Effector CD4-positive, alpha-beta T cell (primary cell): ENCODE results near the gene SFRP2.

Experiments used
- DNase-seq: peaks from one replicate; pipeline ENCODE4 v3.0.0-alpha.2; 2020

The SFRP2 gene

DNA sequence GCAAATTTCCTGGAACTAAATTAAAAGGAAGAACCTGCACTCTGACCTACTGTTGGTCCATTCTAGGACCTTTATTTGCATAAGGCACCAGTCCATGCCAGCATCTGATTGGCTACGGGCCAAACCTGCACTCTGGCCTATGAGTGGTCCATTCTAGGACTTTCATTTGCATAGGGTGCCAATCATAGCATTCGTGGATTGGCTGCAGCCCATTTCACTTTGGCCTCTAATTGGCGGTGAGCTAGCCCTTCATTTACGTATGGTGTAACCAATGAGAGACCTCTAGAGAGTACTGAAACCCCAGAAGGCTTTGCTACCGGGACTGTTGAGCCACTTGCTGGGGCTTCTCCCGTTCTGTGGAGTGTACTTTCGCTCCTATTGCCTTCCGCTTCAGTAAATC lies 23.0 kb downstream of the SFRP2 start:
- DNase-seq: no peak

DNA sequence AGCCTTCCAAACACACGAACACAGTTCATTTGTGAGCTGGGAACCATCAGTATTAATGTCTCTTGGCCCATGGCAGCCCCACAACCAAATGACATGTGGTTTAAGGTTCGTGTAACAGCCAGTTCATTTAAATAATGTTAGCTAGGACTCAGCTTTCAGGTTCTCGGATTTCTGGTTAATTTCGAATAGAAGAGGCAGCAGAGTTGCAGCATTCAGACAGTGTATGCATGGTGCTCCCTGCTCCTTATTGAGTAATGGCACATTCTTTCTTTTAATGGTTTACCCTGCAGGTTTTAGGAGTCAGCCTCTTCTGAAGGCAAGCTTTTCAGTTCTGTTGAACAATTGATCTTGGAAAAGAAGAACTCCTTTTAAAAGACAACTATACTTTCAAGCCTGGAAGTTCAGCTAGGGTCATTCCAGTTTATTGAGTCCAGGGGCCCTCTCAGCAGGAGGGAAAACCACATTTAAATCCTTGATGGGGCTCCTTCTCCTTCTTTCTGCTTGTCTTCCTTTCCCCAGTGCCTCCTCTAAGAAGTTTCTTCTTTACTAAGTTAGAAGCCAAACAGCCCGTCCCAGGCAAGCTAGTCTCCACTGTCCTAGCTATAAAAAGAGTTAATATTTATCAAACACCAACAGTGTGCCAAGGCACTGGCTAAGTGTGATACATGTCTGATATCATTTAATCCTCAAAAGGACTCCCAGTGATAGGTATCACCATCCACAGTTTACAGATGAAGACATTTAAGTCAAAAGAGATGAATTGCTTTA lies 24.1 kb downstream of the SFRP2 start:
- DNase-seq: no peak

DNA sequence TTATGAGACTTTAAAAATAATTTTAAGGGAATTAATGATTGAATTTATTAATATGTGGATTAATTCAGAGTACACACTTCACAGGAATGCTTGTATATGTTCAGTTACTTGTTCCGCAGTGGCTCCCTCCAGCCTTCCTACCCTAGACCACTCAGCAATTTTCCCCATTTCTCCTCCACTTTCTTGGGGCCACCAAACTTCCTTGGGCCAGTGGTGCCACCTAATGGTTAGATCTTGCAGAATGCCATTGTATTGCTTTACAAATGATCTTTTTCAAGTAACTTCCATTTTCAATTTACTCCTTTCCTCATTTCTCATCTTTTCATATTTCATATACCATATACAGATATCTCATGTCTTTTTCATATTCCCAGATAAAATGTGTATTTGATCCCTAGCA lies 25.5 kb downstream of the SFRP2 start:
- DNase-seq: no peak

DNA sequence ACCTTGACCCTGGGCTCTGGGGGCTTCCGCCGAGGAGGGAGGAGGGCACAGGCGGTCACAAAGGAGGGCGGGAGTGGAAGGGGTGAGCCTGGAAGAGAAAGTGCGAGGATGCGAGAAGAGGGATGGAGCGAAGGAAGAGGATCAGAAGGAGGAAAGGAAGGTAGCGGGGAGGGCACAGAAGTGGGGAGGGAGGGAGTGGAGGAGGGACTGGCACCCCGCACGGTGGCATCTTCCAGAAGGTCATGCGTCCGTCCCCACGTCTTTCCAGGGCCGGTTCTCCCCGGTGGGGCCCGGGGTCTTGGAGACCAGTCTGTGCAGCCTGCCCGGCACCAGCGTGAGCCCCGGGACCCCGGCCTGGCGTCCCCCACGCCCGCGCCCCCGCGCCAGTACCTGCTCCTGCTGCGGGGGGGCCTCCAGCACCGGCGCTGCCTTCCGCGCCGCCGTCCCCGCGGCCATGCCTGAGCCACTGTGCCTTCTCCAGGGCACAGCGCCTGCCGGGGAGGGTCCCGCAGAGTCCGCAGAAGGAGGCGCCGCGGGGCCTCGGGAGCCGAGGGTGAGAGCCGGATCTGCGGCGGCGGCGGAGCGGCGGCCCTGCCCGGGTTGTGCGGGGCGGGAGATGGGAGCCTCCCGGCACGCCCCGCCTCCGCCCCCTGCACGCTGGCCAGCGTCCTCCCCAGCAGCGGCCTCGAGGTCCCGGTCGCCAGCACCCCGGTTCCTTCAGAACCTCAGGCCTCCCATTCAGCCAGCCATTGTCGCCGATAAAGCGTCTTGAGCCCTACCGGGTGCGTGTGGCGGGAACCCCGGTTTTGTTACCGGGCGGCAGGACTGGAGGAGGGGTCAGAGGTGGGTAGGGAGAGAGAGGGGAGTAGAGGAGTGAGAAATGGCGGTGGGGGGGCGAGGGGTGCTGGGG lies 29.2 kb downstream of the SFRP2 start, which contains the start of gene RNF175:
Gene RNF175 (minus strand): TSS at position 618 of the 910 bp plus-strand sequence. CDS start 162 bp downstream, at position 456.
- no peak for DNase-seq

DNA sequence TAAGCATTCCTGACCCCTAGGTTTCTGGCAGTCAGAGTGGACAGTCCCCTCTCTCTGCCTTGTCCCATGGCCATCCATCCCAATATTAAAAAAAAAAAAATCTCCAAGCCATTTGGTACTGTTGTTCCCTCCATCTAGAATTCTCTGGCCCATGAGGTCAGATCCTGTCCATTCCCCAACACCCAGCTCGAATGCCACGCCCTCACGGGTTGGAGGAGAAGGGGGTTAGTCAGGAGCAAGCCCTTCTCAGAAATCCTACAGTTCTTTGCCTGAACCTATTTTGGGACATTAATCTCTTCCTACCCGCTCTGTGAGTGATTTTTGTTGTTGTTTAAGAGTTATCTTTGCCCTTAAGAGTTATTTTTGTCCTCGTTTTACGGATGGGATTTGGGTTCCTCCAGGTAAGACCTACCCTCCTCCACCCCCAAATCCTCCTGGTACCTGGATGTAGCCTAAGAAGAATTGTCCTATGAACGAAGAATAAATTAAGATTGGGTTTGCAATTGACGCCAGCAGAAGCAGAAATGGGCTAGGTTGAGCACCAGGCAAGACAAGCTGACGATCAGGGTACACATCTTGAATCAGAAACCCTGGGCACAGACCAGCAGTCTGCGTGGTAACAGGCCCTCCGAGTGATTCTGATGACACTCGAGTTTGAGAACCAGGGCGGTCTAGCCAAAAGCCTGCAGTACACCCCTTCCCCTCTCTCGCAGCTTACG lies 30.0 kb downstream of the SFRP2 start:
- no peak for DNase-seq

DNA sequence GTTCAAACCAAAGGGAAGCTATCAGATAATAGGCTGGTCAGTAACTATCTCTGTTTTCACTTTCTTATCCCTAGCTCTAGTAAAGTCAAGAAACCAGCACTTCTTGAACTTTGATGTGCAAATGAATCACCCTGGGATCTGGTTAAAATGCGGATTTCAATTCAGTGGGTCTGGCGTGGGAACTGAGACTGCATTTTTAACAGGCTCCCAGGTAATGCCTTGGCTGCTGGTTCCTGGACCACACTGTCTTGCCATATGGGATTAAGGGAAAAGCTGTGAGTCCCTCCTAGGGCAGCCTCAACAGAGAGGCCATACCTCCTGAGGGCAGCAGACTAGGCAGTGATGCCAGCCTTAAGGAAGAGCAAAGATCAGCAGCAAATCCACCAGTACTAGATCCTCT lies 30.7 kb downstream of the SFRP2 start:
- DNase-seq: no peak

DNA sequence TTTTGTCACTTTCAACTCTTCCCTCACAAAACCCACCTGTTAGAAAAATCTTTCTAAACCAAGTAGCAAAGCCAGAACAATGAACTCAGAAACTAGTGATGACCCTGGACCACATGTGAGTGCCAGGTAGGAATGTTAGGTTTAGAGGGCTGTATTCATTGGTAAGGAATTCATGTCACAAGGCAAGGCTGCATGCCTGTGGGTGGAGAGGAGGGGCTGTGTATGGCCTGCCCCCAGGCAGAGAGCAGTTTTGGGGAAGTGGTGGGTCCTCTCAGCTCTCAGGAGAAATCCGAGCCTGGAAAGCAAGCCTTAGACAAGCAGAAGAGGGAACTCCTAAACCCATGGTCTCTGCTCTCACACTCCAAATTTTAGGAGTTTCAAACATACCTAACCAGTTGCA lies 31.5 kb downstream of the SFRP2 start:
- DNase-seq: no peak

DNA sequence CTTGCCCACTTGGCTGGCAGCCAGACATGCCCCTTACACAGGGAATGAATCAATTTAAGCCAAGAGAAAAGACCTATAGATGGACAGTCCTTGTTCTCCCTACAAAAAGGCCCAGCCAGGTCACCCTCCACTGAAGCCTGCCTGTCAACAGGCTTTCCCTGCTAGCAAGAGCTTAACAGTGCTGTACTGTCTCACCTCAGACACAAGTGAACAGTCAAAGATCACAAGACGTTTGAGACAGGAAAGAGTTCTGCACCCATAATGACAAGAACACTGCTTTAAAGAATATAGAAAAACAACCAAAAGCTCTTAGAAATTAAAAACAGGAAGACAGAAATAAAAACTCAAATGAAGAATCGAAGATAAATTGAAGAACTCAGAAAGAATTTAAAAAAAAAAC lies 33.7 kb downstream of the SFRP2 start:
- no peak for DNase-seq

DNA sequence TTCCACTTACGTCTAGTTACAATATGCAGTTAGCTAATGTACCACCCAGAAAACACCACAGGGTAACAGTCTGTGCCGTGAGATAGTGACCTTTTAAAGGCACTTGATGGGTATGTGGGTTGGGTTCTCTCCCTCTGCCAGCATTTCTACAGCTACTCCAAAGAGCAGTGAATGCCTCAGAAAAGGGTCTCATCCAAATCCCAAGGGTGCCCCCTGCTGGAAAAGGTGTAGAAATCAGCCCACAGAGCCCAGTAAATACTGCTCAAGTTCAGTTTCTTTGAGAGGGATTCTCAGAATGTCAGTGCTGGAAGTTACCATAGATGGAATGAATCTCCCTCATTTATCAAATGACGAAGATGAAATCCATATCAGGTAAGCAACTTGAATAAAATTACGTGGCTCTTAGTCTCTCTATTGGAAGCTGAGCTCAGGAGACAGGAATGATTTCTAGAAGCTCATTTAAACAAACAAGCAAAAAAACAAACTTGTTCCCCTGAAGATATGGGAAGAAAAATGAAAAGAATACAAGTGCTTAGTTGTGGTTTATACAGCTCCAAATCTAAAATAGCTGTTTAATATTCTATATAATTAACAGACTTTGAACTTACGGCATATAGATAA lies 38.6 kb downstream of the SFRP2 start:
- DNase-seq: peak; percentile 51

DNA sequence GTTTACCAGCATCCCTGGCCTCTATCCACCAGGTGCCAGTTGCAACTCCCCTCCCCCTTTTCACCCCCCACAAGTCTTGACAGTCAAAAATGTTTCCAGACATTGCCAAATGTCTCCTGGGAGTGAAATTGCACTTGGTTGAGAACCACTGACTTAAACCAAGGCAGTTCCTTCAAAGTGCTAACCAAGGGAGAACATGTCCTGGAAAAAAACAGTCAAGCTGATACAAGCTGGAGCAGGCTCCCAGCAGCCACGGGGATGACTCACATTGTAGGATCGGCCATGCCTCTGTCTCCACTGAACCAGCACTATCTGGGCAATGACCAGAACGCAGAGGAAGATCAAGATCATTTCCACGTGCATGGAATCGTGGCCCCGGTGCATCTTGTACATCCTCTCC lies 40.5 kb downstream of the SFRP2 start:
- no peak for DNase-seq

DNA sequence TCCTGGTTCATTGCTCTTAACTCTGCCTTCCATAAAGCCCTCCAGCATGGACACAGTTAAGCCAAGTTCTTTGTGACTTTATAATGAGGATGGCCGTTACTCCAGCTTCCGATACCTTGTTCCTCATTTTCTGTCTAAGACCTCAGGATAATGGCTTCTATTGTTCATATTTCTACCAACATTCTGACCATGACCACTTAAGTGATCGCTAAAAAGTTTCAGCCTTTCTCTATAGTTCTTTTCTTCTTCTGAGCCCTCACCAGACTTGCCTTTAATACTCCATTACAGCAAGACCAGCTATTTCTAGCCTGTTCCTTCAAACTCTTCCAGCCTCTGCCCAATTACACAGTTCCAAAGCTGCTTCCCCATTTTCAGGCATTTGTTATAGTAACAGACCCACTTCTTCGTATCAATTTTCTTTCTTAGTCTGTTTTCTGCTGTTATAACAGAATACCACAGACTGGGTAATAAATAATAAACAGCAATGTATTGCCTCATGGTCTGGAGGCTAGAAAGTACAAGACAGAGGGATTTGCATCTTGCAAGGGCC lies 41.4 kb downstream of the SFRP2 start:
- no peak for DNase-seq

DNA sequence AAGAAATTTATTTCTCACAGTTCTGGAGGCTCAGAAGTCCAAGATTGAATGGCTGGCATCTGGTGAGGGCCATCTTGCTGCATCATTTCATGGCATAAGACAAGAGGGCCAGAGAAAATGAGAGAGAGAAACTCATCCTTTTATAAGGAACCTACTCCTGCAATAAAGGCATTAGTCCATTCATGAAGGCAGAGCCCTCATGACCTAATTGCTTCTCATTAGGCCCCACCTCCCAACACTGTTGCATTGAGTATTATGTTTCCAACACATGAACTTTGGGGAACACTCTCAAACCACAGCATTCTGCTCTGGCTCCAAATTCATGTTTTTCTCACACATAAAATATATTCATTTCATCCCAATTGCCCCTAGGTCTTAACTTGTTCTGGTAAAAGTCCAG lies 43.2 kb downstream of the SFRP2 start:
- no peak for DNase-seq

DNA sequence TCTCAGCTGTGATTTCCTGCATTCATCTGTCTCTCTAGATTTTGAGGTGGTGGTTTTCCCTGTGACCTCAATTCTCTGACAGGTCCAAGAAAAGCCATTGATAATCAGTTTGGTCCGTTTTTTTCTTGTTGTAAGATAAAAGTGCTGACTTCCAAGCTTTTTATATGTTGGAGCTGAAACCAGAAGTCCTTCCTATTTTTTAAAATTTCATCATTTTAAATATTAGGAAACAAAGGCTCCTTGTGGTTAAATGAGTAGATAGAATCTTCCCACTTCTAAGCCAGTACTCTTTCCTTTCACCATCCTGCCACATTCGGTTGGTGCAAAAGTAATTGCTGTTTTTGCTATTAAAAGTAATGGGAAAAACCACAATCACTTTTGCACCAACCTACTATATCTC lies 47.3 kb downstream of the SFRP2 start:
- DNase-seq: no peak

DNA sequence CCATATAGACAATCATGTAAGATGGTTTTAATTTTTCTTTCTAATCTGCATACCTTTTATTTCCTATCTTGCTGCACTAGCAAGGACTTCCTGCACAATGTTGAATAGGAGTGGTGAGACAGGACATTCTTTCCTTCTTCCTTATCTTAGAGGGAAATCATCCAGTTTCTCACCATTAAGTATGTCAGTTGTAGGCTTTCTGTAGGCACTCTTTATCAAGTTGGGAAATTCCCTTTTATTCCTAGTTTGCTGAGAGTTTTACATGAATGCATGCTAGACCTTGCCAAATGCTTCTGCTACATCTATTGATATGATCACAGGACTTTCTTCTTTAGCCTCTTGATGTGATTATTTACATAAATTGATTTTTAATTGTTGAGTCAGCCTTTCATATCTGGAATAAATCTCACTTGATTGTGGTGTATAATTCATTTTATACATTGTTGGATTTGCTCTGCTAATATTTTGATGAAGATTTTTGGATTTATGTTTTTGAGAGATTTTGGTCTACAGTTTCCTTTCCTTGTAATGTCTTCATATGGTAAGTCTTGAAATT lies 52.9 kb downstream of the SFRP2 start:
- DNase-seq: no peak

DNA sequence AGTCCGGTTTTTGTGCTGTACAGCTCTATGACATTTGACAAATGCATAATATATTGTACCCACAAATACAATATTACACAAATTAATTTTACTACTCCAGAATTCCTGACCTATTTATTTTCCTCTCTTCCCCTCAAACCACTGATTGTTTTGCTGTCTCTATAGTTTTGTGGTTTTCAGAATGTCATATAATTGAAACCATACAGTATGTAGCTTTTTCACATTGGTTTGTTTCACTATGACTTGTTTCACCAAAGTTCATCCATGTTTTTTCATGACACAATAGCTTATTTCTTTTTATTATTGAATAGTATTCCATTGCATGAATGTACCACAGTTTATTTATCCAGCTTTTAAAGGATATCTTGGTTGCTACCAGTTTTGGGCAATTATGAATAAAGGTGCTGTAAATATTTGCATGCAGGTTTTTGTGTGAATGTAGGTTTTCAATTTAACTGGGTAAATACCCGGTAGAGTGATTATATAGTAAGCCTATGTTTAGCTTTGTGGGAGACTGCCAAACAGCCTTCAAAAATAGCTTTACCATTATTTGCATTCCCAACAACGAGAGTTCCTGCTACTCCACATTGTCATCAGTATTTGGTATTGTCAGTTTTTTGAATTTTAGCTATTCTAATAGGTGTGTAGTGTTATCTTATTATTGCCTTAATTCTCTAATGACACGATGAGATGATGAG lies 55.0 kb downstream of the SFRP2 start:
- DNase-seq: no peak

DNA sequence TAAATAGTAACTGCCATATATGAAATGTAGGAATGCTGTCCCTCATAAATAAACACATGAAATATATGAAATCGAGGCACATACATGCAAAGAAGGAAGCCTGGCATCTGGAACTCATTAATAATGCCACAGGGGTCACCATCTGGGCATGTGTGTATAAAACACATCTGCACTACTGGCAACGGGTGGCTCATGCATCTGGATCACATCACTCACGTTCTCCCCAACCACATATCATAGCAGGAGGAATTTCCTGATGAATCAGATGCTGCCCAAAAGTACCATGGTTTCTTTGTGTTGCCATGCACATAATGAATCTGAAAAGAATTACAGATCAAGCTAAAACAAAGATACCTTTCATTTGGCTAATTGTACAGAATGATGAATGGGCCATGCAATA lies 57.6 kb downstream of the SFRP2 start:
- DNase-seq: no peak
